ENCODE results near the gene TUBB6.

Gene TUBB6

GRCh38 chr18:12314591-12315305 is 6.7 kb downstream of the TUBB6 start:
- no peak for DNase-seq (ENCODE audit: low read depth)

- no peak for DNase-seq (ENCODE audit: low read depth)
These were observed 7.4 kb downstream of the TUBB6 start for GRCh38 chr18:12315490-12315889.

- DNase-seq (ENCODE audit: low read depth): no peak
These were observed 7.9 kb downstream of the TUBB6 start for GRCh38 chr18:12315911-12316310.

- DNase-seq (ENCODE audit: low read depth): no peak
These were observed 9.8 kb downstream of the TUBB6 start for GRCh38 chr18:12317664-12318333.

- no peak for DNase-seq (ENCODE audit: low read depth)
These were observed 10.3 kb downstream of the TUBB6 start for GRCh38 chr18:12318334-12318697.

GRCh38 chr18:12318857-12319256 is 10.8 kb downstream of the TUBB6 start:
- no peak for DNase-seq (ENCODE audit: low read depth)

GRCh38 chr18:12321333-12321732 is 13.3 kb downstream of the TUBB6 start:
- no peak for DNase-seq (ENCODE audit: low read depth)

GRCh38 chr18:12324991-12325725 is 17.1 kb downstream of the TUBB6 start:
- no peak for DNase-seq (ENCODE audit: low read depth)

- DNase-seq (ENCODE audit: low read depth): no peak
These were observed 17.7 kb downstream of the TUBB6 start for GRCh38 chr18:12325726-12326245.

GRCh38 chr18:12326711-12327460 is 18.8 kb downstream of the TUBB6 start:
- DNase-seq (ENCODE audit: low read depth): no peak

- peak; percentile 68 for DNase-seq (ENCODE audit: low read depth)
These were observed 19.6 kb downstream of the TUBB6 start for GRCh38 chr18:12327510-12328178.

GRCh38 chr18:12328179-12328823 is 20.3 kb downstream of the TUBB6 start:
- no peak for DNase-seq (ENCODE audit: low read depth)

- DNase-seq (ENCODE audit: low read depth): no peak
These were observed 21.2 kb downstream of the TUBB6 start for GRCh38 chr18:12329125-12329698.

GRCh38 chr18:12330766-12331165 is 22.7 kb downstream of the TUBB6 start:
- no peak for DNase-seq (ENCODE audit: low read depth)

- no peak for DNase-seq (ENCODE audit: low read depth)
These were observed 25.7 kb downstream of the TUBB6 start for GRCh38 chr18:12333506-12334290.

GRCh38 chr18:12334366-12334808 is 26.3 kb downstream of the TUBB6 start:
- no peak for DNase-seq (ENCODE audit: low read depth)

- no peak for DNase-seq (ENCODE audit: low read depth)
These were observed 26.8 kb downstream of the TUBB6 start for GRCh38 chr18:12334863-12335262.

- no peak for DNase-seq (ENCODE audit: low read depth)
These were observed 27.5 kb downstream of the TUBB6 start for GRCh38 chr18:12335503-12335902.

GRCh38 chr18:12336171-12336613 is 28.2 kb downstream of the TUBB6 start:
- no peak for DNase-seq (ENCODE audit: low read depth)

- no peak for DNase-seq (ENCODE audit: low read depth)
These were observed 28.8 kb downstream of the TUBB6 start for GRCh38 chr18:12336887-12337286.

All from activated T-cell treated with anti-CD3 and anti-CD28 coated beads for 1 hour (primary cell).